Keratinocyte (primary cell): Measurements from ENCODE around the gene LYVE1.

ENCODE experiments used
- EZH2 ChIP-seq: IDR thresholded peaks from one replicate; pipeline ENCODE4 v1.6.1; 2012; ENCODE audit warnings: inconsistent platforms, mild to moderate bottlenecking, low read length, moderate library complexity
- TF ChIP-seq, protein P1 (sequence below), 3 experiments: IDR thresholded peaks in 1 of 3; conservative IDR thresholded peaks in 1 of 3; optimal IDR thresholded peaks in 1 of 3; 2 replicates in 2 of 3; 3 replicates in 1 of 3; pipeline versions ENCODE3 to v1.5.1; 2011; ENCODE audit warnings: low read length in 3 of 3, mild to moderate bottlenecking in 3 of 3, moderate library complexity in 2 of 3, control low read depth in 1 of 3, inconsistent platforms in 1 of 3; ENCODE audit not compliant: insufficient read depth in 2 of 3; ENCODE audit errors: extremely low read depth in 1 of 3

DNA sequence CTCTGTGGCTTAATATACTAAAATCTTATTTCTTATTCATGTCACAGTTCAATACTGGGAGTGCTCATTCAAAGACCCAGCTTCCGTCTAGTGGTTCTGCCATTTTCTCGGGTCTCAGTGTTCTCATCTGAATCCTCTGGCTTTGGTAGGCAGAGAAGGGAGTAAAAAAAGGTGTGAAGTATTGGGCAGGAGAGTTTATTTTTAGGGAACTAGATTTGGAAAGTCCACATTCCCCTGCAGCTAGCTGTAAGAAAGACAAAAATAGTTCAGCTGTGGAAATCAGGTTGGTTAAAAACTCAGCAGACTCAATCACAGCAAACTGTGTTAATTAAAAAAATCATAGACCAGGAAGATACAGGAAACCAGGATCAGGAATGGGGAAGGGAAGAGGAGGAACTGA is 4.1 kb upstream of the LYVE1 start:
- TF ChIP-seq, protein P1, sequence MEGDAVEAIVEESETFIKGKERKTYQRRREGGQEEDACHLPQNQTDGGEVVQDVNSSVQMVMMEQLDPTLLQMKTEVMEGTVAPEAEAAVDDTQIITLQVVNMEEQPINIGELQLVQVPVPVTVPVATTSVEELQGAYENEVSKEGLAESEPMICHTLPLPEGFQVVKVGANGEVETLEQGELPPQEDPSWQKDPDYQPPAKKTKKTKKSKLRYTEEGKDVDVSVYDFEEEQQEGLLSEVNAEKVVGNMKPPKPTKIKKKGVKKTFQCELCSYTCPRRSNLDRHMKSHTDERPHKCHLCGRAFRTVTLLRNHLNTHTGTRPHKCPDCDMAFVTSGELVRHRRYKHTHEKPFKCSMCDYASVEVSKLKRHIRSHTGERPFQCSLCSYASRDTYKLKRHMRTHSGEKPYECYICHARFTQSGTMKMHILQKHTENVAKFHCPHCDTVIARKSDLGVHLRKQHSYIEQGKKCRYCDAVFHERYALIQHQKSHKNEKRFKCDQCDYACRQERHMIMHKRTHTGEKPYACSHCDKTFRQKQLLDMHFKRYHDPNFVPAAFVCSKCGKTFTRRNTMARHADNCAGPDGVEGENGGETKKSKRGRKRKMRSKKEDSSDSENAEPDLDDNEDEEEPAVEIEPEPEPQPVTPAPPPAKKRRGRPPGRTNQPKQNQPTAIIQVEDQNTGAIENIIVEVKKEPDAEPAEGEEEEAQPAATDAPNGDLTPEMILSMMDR (optimal IDR thresholded peaks at IDR 0.05 in 1 of 3, IDR thresholded peaks at IDR 0.05 in 1 of 3, conservative IDR thresholded peaks at IDR 0.05 in 1 of 3; ENCODE audit: extremely low read depth in 1 of 3, insufficient read depth in 2 of 3, low read length in 3 of 3), result no peak
- TF ChIP-seq EZH2, result no peak
